K562 (cell line): ENCODE results near the gene ZNF628. TPM values are rescaled to one million over a fixed set of nuclear protein-coding genes. Genes with fewer than 3 reads are reported as not detected.
A peak's percentile ranks its signal among the peaks of the same experiment; 100 is the strongest.

Source experiments
- BCOR ChIP-seq: fragments of 450-650 bp; IDR thresholded peaks from 2 replicates; pipeline ENCODE4 v1.6.1; 2016
- ERF ChIP-seq: fragments of 450-650 bp; formaldehyde crosslinking; IDR thresholded peaks from 2 replicates; pipeline ENCODE4 v1.4.0; 2020; ENCODE audit warnings: mild to moderate bottlenecking, mixed read lengths
- GABPB1 ChIP-seq: sonication (generic); formaldehyde crosslinking; IDR thresholded peaks from 2 replicates; pipeline ENCODE4 v1.8.0; 2022; ENCODE audit warnings: mild to moderate bottlenecking, missing genetic modification reagents
- MCM2 ChIP-seq: fragments of 450-650 bp; IDR thresholded peaks from 2 replicates; pipeline ENCODE4 v1.6.1; 2017; ENCODE audit warnings: low read depth, mild to moderate bottlenecking
- MEF2A ChIP-seq: IDR thresholded peaks from 2 replicates; pipeline ENCODE4 v1.6.1; 2011; ENCODE audit warnings: low read depth, mild to moderate bottlenecking, low read length, moderate library complexity; ENCODE audit not compliant: control insufficient read depth
- MTA1 ChIP-seq: fragments of 450-650 bp; IDR thresholded peaks from 2 replicates; pipeline ENCODE4 v1.6.1; 2017; ENCODE audit warnings: borderline replicate concordance
- MYNN ChIP-seq, 2 experiments: sonication (generic); formaldehyde crosslinking in 1 of 2; IDR thresholded peaks; 2 replicates each; pipeline versions ENCODE4 v1.5.0 to v1.6.1; 2016 to 2020; ENCODE audit warnings: antibody characterized with exemption in 1 of 2, missing genetic modification reagents in 1 of 2
- NFIC ChIP-seq: fragments of 450-650 bp; IDR thresholded peaks from 2 replicates; pipeline ENCODE4 v1.6.1; 2017; ENCODE audit warnings: mild to moderate bottlenecking, inconsistent platforms
- NFRKB ChIP-seq: fragments of 450-650 bp; IDR thresholded peaks from 2 replicates; pipeline ENCODE4 v1.6.1; 2016; ENCODE audit warnings: low read depth
- POLR2A ChIP-seq: fragments of 450-650 bp; conservative IDR thresholded peaks from 2 replicates; pipeline ENCODE4 v1.6.1; 2016
- PPARD ChIP-seq: fragments of 250-450 bp; sonication (Bioruptor Pico); IDR thresholded peaks from 2 replicates; pipeline ENCODE4 v1.8.0; 2022; ENCODE audit warnings: inconsistent platforms, mild to moderate bottlenecking, moderate library complexity
- PYGO2 ChIP-seq: fragments of 450-650 bp; IDR thresholded peaks from 2 replicates; pipeline ENCODE4 v1.6.1; 2016; ENCODE audit warnings: mild to moderate bottlenecking, missing genetic modification characterization, moderate library complexity, missing compliant biosample characterization
- RB1 ChIP-seq: fragments of 450-650 bp; IDR thresholded peaks from 2 replicates; pipeline ENCODE4 v1.6.1; 2017; ENCODE audit warnings: low read depth, mild to moderate bottlenecking
- SMARCE1 ChIP-seq: fragments of 450-650 bp; IDR thresholded peaks from 2 replicates; pipeline ENCODE4 v1.7.1; 2016; ENCODE audit warnings: mild to moderate bottlenecking
- ZFP1 ChIP-seq: fragments of 450-650 bp; formaldehyde crosslinking; IDR thresholded peaks from 2 replicates; pipeline ENCODE4 v1.4.0; 2020; ENCODE audit warnings: mild to moderate bottlenecking, mixed read lengths
- ZNF134 ChIP-seq: fragments of 250-450 bp; sonication (Bioruptor Pico); conservative IDR thresholded peaks from 2 replicates; pipeline ENCODE4 v1.4.0; 2020
- ZNF263 ChIP-seq: sonication (generic); formaldehyde crosslinking; IDR thresholded peaks from 2 replicates; pipeline ENCODE4 v1.8.0; 2022; ENCODE audit warnings: mild to moderate bottlenecking, missing genetic modification reagents, borderline replicate concordance
- ZNF316 ChIP-seq: fragments of 450-650 bp; IDR thresholded peaks from 2 replicates; pipeline ENCODE4 v1.6.1; 2016
- ZNF408 ChIP-seq: fragments of 250-450 bp; sonication (Bioruptor Pico); IDR thresholded peaks from 2 replicates; pipeline ENCODE4 v1.4.0; 2020; ENCODE audit warnings: low read depth, mild to moderate bottlenecking, moderate library complexity
- ZNF57 ChIP-seq: fragments of 450-650 bp; formaldehyde crosslinking; IDR thresholded peaks from 2 replicates; pipeline ENCODE4 v1.4.0; 2020; ENCODE audit warnings: mild to moderate bottlenecking, moderate library complexity
- ZNF668 ChIP-seq: fragments of 250-450 bp; sonication (Bioruptor Pico); IDR thresholded peaks from 2 replicates; pipeline ENCODE4 v1.8.0; 2022; ENCODE audit warnings: mild to moderate bottlenecking, inconsistent platforms
- ZNF717 ChIP-seq: fragments of 250-450 bp; sonication (Bioruptor Pico); IDR thresholded peaks from 2 replicates; pipeline ENCODE4 v1.5.0; 2021
- ZNF76 ChIP-seq: fragments of 250-450 bp; sonication (Bioruptor Pico); IDR thresholded peaks from 2 replicates; pipeline ENCODE4 v1.4.0; 2020; ENCODE audit warnings: mild to moderate bottlenecking, moderate library complexity, borderline replicate concordance
- polyA plus RNA-seq, 8 experiments: library from polyadenylated mRNA; depleted of rRNA in 4 of 8; stranded (reverse) in 5 of 8; unstranded in 3 of 8; fragments of >200 nt; fragmentation: Nextera tagmentation in 2 of 8; fragmentation: Illumina TruSeq in 1 of 8; extraction: Ambion mirVana in 2 of 8; extraction: Trizol in 1 of 8; gene quantifications; 2 replicates each; pipeline versions ENCODE4 v1.2.1 to v1.2.3, GENCODE V29; 2011 to 2014; ENCODE audit warnings: inconsistent platforms in 1 of 8, missing spikeins in 1 of 8
- total RNA-seq, 7 experiments: library from RNA; depleted of rRNA in 6 of 7; stranded (reverse); fragments of >200 nt in 6 of 7; fragmentation: Illumina TruSeq in 2 of 7; extraction: Trizol in 2 of 7; gene quantifications; 2 replicates each; pipeline versions ENCODE4 v1.2.1 to v1.2.3, GENCODE V29; 2011 to 2021; ENCODE audit warnings: low replicate concordance in 1 of 7
- TF ChIP-seq, protein P1 (sequence below): fragments of 250-450 bp; sonication (Bioruptor Pico); IDR thresholded peaks from 2 replicates; pipeline ENCODE4 v1.4.0; 2020; ENCODE audit warnings: mild to moderate bottlenecking, moderate library complexity, borderline replicate concordance
- TF ChIP-seq, protein P2 (sequence below): fragments of 450-650 bp; IDR thresholded peaks from 2 replicates; pipeline ENCODE4 v1.6.1; 2016; ENCODE audit warnings: antibody characterized with exemption
- TF ChIP-seq, protein P3 (sequence below): fragments of 250-450 bp; sonication (Bioruptor Pico); IDR thresholded peaks from 2 replicates; pipeline ENCODE4 v1.9.0; 2021; ENCODE audit warnings: mild to moderate bottlenecking, inconsistent platforms

Gene ZNF628
- total and polyA plus RNA-seq, 9 of the 15 experiments (the other 6 are each of a cell fraction or from before 2014, with no cell fraction given), result 0.13 to 13.6 (median 2.2) TPM; not detected in 3

DNA sequence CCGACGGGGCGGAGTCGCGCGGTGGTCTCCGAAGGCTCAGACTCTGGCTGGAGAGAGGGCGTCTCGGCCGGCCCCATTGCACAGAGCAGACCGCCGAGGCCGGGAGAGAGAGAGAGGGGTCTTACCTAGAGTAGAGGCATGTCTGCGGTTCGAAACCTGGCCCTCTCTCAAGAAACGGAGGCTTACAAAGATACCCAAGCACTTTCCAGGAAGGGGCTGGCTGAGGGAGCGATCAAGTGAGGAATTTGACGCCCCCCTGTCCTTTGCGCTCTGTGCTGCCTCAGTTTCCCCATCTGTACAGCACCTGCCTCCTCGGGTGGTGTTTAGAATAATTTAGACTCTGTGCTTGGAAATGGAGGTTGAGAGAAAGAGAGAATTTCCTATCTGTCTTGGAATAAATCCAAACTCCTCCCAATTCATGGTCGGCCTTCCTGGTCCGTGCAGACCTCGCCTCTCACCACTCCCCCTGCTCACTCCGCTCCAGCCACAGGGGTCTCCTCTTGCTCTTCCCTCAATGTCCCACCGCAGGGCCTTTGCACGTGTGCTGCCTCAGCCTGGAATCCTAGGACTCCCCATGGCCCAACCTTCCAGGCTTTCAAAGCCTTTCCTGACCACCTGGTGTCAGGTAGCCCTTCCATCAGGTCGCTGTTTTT is 14.3 kb upstream of the ZNF628 start (continued):
- TF ChIP-seq, protein P1, sequence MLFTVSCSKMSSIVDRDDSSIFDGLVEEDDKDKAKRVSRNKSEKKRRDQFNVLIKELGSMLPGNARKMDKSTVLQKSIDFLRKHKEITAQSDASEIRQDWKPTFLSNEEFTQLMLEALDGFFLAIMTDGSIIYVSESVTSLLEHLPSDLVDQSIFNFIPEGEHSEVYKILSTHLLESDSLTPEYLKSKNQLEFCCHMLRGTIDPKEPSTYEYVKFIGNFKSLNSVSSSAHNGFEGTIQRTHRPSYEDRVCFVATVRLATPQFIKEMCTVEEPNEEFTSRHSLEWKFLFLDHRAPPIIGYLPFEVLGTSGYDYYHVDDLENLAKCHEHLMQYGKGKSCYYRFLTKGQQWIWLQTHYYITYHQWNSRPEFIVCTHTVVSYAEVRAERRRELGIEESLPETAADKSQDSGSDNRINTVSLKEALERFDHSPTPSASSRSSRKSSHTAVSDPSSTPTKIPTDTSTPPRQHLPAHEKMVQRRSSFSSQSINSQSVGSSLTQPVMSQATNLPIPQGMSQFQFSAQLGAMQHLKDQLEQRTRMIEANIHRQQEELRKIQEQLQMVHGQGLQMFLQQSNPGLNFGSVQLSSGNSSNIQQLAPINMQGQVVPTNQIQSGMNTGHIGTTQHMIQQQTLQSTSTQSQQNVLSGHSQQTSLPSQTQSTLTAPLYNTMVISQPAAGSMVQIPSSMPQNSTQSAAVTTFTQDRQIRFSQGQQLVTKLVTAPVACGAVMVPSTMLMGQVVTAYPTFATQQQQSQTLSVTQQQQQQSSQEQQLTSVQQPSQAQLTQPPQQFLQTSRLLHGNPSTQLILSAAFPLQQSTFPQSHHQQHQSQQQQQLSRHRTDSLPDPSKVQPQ (CRISPR knock-in tag), result no peak
- TF ChIP-seq MCM2, result no peak
- 0 out of 2 replicates have a peak, but pooled peaks have one; percentile 1 for TF ChIP-seq GABPB1 (CRISPR knock-in tag)
- TF ChIP-seq, protein P2, sequence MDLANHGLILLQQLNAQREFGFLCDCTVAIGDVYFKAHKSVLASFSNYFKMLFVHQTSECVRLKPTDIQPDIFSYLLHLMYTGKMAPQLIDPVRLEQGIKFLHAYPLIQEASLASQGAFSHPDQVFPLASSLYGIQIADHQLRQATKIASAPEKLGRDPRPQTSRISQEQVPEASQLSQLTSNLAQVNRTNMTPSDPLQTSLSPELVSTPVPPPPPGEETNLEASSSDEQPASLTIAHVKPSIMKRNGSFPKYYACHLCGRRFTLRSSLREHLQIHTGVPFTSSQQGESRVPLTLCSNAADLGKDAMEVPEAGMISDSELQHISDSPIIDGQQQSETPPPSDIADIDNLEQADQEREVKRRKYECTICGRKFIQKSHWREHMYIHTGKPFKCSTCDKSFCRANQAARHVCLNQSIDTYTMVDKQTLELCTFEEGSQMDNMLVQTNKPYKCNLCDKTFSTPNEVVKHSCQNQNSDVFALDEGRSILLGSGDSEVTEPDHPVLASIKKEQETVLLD, result 0 out of 2 replicates have a peak, but pooled peaks have one; percentile 11
- TF ChIP-seq, protein P3, sequence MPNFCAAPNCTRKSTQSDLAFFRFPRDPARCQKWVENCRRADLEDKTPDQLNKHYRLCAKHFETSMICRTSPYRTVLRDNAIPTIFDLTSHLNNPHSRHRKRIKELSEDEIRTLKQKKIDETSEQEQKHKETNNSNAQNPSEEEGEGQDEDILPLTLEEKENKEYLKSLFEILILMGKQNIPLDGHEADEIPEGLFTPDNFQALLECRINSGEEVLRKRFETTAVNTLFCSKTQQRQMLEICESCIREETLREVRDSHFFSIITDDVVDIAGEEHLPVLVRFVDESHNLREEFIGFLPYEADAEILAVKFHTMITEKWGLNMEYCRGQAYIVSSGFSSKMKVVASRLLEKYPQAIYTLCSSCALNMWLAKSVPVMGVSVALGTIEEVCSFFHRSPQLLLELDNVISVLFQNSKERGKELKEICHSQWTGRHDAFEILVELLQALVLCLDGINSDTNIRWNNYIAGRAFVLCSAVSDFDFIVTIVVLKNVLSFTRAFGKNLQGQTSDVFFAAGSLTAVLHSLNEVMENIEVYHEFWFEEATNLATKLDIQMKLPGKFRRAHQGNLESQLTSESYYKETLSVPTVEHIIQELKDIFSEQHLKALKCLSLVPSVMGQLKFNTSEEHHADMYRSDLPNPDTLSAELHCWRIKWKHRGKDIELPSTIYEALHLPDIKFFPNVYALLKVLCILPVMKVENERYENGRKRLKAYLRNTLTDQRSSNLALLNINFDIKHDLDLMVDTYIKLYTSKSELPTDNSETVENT (CRISPR knock-in tag), result 0 out of 2 replicates have a peak, but pooled peaks have one; percentile 13
- TF ChIP-seq ZNF76 (CRISPR knock-in tag), result 0 out of 2 replicates have a peak, but pooled peaks have one; percentile 57
- TF ChIP-seq MYNN (IDR thresholded peaks at IDR 0.05), result no peak
- no peak for TF ChIP-seq MYNN (CRISPR knock-in tag; IDR thresholded peaks at IDR 0.05)
- no peak for TF ChIP-seq ZNF668 (CRISPR knock-in tag)
- TF ChIP-seq RB1, result peak; percentile 16
- TF ChIP-seq SMARCE1, result 0 out of 2 replicates have a peak, but pooled peaks have one; percentile 30
- no peak for TF ChIP-seq ZNF717 (CRISPR knock-in tag)
- TF ChIP-seq ZNF408 (CRISPR knock-in tag), result no peak
- peak; percentile 1; the same call in 1 of the 2 replicates for TF ChIP-seq ZNF316
- TF ChIP-seq NFIC, result peak; percentile 95
- peak; percentile 70 for TF ChIP-seq POLR2A
- TF ChIP-seq PYGO2, result no peak
- TF ChIP-seq NFRKB, result peak; percentile 36
- no peak for TF ChIP-seq ZFP1 (CRISPR knock-in tag)
- TF ChIP-seq MEF2A, result no peak
- peak; percentile 81; the same call in 1 of the 2 replicates for TF ChIP-seq BCOR
- TF ChIP-seq ZNF57 (CRISPR knock-in tag), result no peak
- TF ChIP-seq ZNF134, result no peak
- no peak for TF ChIP-seq MTA1
- no peak for TF ChIP-seq PPARD (CRISPR knock-in tag)
- TF ChIP-seq ZNF263 (CRISPR knock-in tag), result no peak
- 0 out of 2 replicates have a peak, but pooled peaks have one; percentile 56 for TF ChIP-seq ERF
